Ammon's horn (tissue), 1 donor: ENCODE measurements around the gene SYNDIG1.

Source experiments
- DNase-seq: peaks from one replicate; pipeline ENCODE4 v3.0.0-alpha.2; 2016; ENCODE audit warnings: low spot score

Gene SYNDIG1

DNA sequence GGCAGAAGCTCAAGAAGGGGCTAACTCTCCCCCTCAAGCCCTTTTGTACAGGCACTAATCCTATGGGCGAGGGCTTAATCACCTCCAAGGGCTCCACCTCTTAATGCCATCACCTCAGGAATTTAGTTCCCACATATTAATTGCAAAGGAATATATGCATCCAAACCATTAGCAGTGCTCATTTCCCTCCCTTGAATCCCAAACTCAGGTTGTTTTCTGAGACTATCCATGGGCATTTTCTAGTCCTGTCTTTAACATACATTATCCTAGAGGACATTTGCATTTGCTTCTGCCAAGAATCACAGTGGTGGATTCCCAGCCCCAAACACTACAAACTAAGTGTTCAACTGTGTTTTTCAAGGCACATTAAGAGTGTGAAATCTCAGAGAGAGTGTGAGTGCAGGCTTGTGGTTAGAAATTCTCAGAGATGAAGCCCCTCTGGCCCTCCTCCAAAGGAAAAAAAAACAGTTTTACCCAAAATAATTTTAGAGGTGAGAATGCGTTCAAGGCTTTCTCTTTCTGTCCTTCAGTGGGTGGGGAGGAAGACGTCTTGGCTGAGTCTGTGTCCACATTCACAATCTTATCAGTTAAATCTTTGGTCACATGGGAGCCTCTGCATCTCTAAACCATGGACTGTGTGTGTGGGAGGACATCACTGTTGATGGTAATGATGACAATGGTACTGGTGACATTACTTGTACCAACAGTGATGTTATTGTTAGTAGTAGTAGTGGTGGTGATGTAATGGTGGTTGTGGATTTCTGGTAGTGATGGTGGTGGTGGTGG is 59.3 kb downstream of the SYNDIG1 start:
- DNase-seq, result no peak

DNA sequence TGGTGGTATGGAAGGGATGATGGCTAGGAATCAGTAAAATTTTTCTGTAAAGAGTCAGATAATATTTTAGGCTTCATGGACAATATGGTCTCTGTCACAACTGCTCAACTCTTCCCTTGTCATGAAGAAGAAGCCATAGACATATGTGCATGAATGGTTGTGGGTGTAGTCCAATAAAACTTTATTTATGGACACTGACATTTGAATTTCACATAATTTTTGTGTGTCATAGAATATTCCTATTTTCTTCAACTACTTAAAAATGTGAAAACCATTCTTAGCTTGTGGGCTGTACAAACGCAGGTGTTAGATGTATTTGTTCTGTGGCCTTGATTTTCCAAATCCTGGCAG is 59.9 kb downstream of the SYNDIG1 start:
- no peak for DNase-seq

DNA sequence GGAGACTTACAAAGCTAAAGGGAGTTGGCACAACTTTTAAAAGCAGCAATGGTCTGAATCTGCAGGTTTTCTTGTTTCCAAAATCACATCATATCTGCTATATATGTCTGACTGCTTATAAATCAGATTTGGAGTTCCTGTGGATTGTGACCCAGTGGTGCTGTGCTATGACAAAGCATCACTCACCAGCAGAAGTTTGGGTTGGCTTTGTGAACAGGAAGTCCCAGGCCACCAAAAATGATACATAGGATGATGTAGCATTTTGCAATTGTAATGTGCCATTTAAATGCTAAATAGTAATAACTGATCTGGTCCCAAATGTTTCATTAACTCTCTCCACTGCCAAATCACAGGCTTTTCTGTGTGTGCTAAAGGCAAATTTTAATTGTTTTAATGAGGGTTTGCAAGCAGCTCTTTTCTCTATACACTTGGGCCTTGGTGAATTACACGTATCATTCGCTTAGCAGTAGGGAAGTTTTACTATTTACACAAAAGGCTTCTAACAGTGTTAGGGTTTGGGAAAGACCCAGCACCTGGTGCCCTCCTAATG is 60.8 kb downstream of the SYNDIG1 start:
- DNase-seq, result no peak

DNA sequence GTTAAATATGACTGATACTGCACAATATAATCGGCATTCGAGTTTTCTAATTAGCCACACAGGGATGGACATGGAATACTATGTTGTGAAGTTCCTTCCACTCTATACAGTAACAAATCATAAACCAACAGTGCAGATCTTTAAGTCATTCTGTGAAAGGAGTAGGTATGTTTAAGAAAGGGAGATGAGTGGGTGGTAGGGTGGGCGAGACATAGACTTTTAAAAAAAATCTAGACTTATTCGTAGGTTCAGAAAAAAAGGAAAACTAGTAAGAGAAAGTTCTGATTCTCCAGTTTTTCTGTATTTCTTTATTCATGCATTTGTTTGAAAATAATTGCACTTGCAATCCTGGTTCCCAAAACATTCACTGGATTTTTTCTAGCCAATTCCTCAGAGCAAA is 61.8 kb downstream of the SYNDIG1 start:
- DNase-seq, result no peak

DNA sequence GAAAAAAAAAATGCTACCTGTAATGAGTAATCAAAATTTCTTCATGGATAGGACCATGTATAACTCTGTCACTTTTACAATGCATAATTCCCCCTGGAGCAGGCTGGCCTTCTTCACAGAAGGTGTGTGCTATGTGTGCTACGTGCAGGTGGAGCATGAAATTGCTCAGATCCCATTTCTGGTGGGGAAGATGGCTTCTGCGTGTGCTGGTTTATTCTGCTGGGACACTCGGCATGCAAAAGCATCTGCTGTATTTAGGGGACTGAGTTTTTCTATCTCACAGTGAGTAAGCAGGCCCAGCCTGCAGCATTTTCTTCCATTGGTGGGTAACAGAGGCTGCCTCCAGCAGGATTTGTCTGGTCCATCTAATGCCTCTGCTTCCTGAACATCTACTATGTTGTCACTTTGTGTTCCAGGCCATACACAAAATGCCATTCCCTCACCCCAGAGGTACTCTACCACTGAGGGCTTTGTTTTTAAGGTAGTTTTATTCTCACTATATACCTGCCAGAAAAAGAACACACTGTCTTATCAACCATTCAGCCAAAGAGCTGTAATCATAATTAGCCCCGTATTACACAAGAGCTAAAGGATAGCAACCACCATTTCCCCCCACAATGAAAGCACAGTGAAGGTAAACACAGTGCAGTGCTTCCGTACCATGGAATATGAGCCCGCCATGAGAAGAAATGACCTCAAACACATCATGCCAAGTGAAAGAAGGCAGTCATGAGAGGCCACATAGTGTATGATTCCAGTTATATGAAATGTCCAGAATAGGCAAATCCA is 62.4 kb downstream of the SYNDIG1 start:
- no peak for DNase-seq

DNA sequence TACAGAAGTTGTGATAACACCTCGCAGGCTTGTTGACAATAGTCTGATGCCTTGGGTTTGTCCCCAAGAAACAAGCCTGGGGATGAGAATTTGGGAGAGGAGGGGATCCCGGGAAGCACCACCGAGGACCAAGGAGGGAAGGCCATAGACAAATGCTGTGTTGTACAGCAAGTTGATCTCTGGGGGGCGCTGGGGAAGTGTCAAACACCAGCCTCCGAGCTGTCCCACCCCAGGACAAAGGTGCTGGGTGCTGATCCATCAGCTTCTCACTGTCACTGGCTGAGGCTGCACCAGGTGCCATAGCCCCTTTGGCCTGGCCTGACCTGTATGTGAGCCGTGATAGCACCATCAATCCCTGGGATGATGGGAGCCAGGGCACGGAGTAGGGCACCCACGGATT is 64.0 kb downstream of the SYNDIG1 start:
- no peak for DNase-seq

DNA sequence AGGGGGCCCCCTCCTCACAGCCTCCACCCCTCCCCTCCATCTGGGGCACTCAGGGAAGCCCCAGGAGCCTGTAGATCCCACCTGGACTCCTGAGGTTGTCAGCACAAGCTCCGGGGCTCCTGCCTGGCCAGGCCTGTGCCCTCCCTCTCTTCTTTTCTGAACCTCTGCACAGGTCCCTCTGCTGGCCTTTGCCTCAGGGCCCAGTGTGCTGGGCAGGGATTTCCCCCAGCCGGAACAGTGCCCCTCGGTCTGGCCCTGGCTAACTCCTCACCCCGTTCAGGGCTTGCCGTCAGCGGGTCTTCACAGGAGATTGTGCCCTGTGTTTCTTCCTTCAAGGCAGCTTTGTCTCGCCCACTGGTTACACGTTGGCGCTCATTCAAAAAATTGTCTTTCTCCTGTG is 64.9 kb downstream of the SYNDIG1 start:
- DNase-seq, result no peak

DNA sequence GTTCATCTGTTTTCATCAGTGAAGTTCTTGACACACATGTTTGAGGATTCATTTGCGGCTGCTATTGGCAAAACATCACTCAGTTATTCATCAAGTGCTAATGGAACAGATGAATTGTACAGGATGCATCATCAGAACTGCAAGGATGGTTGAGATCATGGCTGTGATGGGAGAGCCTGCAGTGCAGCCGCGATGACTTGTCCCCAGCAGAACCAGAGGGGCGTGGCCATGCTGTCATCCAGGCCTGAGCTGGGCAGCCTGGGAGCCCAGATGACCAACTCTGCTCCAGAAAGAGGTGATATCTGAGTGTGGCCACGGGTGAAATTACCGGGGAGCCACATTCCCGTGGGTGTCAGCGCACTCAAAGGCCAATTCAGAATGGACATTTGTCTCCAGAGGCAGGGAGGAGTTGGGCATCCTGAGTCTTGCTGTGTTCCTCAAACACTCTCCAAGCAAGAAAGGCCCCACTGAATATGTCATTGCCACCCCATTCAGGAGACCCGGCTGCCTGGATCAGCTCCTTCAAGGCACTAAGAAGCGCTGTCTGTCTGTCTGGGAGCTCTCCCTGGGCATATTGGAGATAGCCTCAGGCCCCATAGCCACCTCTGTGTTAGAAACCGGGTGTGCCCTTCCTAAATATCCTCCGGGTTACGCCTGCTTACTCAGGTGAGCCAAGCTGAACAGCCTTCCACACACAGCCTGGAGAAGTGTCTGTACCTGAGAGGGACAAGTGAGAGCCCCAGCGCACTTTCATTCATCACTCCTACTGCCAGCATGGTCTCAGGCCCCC is 66.7 kb downstream of the SYNDIG1 start:
- peak; percentile 40 for DNase-seq

DNA sequence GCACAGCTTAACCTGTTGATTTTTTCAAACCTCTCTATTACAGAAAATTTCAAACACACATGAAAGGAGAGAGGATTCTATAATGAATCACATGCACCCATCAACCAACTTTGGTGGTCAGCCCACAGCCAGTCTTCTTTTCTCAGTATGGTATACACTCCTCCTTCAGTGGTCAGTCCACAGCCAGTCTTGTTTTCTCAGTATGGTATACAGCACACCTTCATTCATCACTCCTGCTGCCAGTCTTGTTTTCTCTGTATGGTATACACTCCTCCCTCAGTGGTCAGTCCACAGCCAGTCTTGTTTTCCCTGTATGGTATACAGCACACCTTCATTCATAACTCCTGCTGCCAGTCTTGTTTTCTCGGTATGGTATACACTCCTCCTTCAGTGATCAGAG is 67.8 kb downstream of the SYNDIG1 start:
- no peak for DNase-seq

DNA sequence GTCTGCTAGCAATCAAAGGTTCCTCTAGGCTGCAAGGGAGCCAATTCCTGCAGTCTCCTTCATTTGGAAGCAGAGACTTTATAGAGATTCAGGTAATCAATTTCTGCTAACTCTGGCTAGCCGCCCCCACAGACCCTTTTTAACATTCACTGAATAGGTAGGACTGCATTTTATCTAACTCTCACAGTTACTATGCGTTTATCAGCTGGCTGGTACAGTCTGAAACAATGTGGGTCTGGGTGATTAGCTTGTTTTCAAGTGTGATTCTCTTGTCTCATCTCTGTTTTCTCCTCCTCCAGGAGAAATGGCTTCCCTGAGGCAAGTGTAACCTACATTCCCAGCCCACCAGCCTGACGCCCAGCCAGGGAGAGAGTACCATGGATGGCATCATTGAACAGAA is 73.3 kb downstream of the SYNDIG1 start:
- DNase-seq, result no peak

DNA sequence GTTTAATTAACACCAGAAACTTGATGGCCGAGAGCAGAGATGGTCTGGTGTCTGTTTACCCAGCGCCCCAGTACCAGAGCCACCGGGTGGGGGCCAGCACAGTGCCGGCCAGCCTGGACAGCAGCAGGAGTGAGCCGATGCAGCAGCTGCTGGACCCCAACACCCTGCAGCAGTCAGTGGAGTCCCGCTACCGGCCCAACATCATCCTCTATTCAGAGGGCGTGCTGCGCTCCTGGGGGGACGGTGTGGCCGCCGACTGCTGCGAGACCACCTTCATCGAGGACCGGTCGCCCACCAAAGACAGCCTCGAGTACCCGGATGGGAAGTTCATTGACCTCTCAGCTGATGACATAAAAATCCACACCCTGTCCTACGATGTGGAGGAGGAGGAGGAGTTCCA is 73.7 kb downstream of the SYNDIG1 start:
- DNase-seq, result no peak

DNA sequence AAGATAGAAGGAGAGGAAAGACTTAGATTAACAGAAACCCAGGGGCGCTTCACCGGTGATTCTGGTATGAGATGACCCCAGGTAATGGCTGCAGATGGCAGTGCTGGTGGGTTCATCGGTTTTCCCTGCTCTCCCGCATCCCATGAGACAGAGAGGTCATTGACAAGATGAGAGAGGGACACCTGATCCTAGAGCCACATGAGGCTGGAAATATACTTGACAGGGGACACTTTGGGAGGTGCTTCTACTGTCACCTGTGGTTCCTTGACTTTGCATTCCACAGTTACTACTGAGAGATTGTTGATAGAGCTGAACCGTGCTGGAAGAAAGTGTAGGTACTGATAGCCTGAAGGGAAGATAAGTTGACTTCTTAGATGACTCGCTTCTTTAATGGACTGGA is 74.3 kb downstream of the SYNDIG1 start:
- DNase-seq, result no peak

DNA sequence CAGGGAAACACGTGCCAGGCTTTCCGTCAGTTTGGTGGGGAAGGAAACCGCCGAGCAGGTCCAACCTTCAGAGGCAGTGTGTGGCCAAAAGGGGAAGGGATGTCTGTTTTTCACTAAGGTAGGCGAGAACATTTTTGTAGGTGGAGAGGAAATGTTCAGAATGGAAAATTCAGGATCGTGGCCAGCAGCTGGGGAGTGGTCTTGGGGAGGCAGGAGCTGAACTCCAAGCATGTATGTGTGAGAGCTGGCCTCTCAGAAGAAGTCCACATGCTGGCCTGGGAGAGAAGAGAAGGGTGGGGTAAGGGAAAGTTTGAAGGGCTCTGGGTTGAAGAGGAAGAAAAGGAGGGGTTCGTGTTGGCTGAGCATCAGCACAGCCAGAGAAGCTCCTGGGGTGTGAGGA is 74.9 kb downstream of the SYNDIG1 start:
- no peak for DNase-seq

DNA sequence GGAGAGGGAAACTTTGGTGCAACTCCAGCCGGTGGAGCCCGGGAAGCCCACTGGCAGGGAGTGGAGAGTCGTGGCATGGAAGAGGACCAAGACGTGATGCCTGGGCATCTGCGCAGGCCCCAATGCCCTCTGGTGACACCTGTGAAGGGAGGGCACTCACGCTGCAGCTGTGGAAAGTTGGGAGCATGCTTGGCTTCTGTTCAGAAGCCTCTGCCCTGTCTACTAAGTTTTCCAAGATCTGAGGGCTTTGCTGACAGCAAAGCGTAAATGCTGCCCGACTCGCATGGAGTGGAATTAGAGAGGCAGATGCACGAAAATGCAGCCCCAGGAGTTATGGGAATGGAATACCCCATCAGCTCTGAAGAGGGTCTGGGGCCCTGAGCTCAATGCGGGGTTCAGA is 75.7 kb downstream of the SYNDIG1 start:
- DNase-seq, result no peak

DNA sequence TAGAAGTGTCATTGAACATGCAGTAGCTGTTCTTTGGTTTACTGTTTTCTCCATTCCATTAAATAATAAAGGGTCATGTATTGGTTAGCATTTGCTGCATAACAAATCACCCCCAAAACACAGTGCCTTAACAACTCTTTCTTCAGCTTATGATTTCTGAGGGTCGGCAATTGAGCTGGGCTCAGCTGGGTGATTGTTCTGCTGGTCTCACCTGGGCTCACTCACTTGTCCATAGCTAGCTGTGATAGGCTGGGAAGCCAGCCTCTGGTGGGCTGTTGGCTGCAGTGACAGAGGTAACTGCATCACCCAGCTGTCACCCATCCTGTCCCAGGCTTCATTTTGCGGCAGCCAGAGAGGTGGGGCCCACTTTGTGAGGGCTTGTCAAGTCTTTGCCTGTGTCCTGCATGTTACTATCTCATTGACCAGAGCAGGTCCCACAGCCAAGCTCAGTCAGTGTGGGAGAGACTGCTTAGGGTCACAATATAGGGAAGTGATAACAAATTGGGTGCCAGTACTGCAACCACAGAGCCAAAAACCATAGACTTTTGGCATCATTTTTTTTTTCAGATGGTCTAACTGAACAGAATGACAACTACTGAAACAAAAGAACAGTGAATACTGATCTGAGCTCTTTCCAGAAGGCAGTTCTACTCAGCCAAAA is 76.9 kb downstream of the SYNDIG1 start:
- DNase-seq, result no peak

DNA sequence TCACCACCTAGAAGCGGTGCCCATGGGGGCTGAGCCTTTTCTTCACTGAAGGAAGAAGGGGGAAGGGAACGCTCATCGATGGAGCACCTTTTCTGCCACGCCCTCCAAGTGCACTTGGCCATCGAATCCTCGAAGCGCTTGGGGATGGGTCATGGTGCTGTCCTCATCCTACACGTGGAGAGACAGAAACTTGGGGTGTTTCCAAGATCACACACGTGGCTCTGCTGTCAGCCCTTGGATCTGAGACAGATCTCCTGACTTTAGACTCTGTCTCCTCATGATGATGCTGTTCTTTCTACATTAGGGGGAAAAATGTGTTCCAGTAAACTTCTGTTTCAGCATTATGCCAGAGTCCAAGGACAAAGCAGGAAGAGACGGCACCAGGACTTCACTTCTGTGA is 78.5 kb downstream of the SYNDIG1 start:
- DNase-seq, result no peak

DNA sequence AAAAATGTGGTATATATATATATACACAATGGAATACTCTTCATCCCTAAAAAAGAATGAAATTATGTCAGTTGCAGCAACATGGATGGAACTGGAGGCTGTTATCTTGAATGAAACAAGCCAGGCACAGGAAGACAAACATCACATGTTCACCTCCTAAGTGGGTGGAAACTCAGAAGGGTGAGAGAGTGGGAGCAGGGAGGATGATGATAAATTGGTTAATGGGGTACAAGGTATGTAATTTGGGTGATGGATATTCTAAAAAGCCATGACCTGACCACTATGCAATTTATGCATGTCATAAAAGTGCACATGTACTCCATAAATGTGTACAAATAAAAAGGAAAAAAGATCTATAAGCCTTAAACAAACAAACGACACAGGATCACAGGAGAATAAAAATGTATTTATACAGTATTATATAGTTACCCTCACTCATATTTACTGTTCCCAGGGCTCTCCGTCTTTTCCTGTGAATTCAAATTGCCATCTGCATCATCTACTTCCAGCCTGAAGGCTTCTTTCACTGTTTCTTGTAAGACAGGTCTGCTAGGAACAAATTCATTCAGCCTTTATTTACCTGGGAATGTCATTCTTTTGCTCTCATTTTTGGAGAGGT is 89.8 kb downstream of the SYNDIG1 start:
- DNase-seq, result no peak

DNA sequence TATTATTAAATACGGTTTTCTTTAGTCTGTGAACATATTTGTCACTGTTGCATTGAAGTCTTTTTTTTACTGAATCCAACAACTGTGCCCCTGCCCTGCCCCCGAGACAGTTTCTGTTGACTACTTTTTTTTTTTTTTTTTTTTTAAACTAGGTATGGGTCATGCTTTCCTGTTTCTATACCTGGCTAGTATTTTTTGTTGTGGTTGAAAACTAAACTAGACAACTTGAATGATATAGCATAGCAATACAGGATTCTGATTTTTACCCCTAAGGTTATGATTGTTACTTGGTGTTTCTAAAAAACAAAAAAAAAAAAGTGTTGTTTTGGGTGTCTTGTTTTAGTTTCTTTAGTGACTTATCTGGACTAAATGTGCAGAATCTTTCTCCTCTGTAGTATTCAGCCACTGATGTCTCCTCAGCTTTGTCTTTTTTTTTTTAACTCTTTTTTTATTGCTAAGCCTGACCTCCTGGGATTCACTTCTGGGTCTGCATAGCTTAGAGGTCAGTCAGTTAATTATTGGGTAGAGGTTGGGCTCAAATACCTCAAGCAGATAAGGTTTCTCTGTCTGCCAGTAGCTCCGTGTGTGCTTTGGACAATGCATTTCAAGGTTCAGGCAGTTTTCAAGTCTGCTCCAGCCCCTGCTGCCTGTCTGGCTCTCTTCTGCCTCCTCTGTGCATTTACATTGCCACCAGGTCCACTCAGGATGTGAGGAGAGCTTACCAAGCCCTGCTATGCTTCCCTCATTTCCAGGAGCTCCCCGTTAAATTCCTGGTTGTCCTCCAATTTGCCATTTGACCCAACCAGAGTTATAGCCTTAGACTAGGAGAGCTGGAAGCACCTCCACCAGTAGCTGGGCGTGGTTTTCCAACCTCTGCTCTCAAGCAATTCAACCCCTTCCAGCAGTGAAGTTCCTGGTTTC is 91.4 kb downstream of the SYNDIG1 start:
- DNase-seq, result no peak

DNA sequence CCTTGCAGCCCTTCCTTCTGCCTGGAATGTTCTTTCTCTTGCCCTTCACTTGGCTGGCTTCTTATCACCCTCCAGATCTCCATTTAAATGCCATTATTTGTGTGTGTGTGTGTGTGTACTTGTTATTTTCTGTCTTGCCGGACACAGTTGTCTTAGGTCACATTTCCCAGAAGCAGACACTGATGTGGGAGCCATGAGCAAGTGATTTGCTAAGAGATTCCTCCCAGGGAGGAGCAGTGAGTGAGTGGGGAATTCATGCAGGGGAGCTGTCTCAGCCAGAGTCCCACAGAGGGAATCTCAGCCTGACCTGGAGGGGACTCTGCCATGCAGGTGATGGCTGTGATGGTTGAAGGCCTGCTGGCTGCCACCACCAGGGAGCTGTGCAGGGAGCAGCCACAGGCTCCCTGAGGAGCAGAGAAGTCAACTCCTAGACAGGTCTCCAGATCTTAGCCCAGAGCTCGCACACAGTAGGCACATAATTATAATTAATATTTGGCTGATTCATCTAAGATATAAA is 96.5 kb downstream of the SYNDIG1 start:
- no peak for DNase-seq

DNA sequence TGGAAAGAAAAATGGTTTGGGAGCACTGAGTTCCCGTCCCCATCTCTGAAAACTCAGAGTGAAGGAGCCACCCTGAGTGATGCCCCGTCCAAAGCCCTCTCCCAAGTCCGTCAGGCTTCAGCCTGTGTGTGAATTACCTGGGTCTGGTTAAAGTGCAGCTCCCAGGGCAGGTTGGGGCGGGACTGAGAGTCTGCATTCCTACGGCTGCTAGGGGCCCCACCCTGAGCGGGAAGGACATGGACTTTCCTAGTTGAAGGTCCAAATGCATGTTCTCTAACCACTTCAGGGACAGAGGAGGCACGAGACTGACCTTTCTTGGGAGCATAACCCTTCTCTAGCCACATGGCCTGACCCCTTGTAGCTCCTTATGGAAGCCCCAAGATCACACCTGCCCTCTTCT is 97.2 kb downstream of the SYNDIG1 start:
- DNase-seq, result no peak
